Loucy (cell line): ENCODE measurements around the gene RSPH9.

Source experiments
- H2AFZ ChIP-seq: fragments of 200-600 bp; sonication (generic); 2 replicates; pipeline ENCODE4 v1.6.0; 2016; ENCODE audit warnings: antibody characterized with exemption, mild to moderate bottlenecking, low read length, moderate library complexity
- H3F3A ChIP-seq: fragments of 200-600 bp; 2 replicates; pipeline ENCODE4 v1.6.0; 2016; ENCODE audit warnings: antibody characterized with exemption, low read depth, mild to moderate bottlenecking
- H3K27me3 ChIP-seq: fragments of 200-600 bp; sonication (generic); 2 replicates; pipeline ENCODE4 v1.6.1; 2014; ENCODE audit warnings: low read length, mild to moderate bottlenecking; ENCODE audit not compliant: insufficient read depth, poor library complexity, severe bottlenecking
- H3K36me3 ChIP-seq: fragments of 200-600 bp; sonication (generic); 2 replicates; pipeline ENCODE4 v1.6.1; 2016; ENCODE audit warnings: low read length; ENCODE audit not compliant: insufficient read depth
- H3K4me1 ChIP-seq: fragments of 200-600 bp; sonication (generic); 2 replicates; pipeline ENCODE4 v1.5.1; 2014; ENCODE audit warnings: low read length, mild to moderate bottlenecking; ENCODE audit not compliant: insufficient read depth, poor library complexity, severe bottlenecking
- H3K4me2 ChIP-seq: fragments of 200-600 bp; sonication (generic); 2 replicates; pipeline ENCODE4 v1.6.0; 2014; ENCODE audit warnings: antibody characterized with exemption, low read length, low read depth, mild to moderate bottlenecking; ENCODE audit not compliant: poor library complexity, severe bottlenecking
- H3K4me3 ChIP-seq: fragments of 200-600 bp; sonication (generic); 2 replicates; pipeline ENCODE4 v1.5.1; 2014; ENCODE audit warnings: low read length, mild to moderate bottlenecking, mixed read lengths; ENCODE audit not compliant: poor library complexity, severe bottlenecking
- H3K79me2 ChIP-seq: fragments of 200-600 bp; sonication (generic); 2 replicates; pipeline ENCODE4 v1.6.1; 2014; ENCODE audit warnings: low read length; ENCODE audit not compliant: insufficient read depth
- H3K9ac ChIP-seq: fragments of 200-600 bp; sonication (generic); 2 replicates; pipeline ENCODE4 v1.6.0; 2014; ENCODE audit warnings: mild to moderate bottlenecking, low read depth, low read length, moderate library complexity; ENCODE audit not compliant: poor library complexity, severe bottlenecking
- H3K9me2 ChIP-seq: fragments of 200-600 bp; sonication (generic); replicated peaks from 2 replicates; pipeline ENCODE4 v1.6.1; 2016; ENCODE audit warnings: low read depth, low read length, mixed read lengths
- H3K9me3 ChIP-seq: fragments of 200-600 bp; sonication (generic); 2 replicates; pipeline ENCODE4 v1.6.1; 2014; ENCODE audit warnings: mild to moderate bottlenecking, antibody characterized with exemption, low read length, low read depth; ENCODE audit not compliant: insufficient read depth
- H4K20me1 ChIP-seq: fragments of 200-600 bp; sonication (generic); 2 replicates; pipeline ENCODE4 v1.6.0; 2014; ENCODE audit warnings: antibody characterized with exemption, low read length, mild to moderate bottlenecking; ENCODE audit not compliant: insufficient read depth, poor library complexity, severe bottlenecking
- EZH2phosphoT487 ChIP-seq: fragments of 200-600 bp; IDR thresholded peaks from 2 replicates; pipeline ENCODE4 v1.6.1; 2018; ENCODE audit warnings: antibody characterized with exemption, mild to moderate bottlenecking, moderate library complexity, borderline replicate concordance
- TF ChIP-seq, protein P1 (sequence below): fragments of 200-600 bp; sonication (generic); conservative IDR thresholded peaks from 2 replicates; pipeline ENCODE4 v1.5.1; 2014; ENCODE audit warnings: mild to moderate bottlenecking, antibody characterized with exemption, low read length

Gene RSPH9

DNA sequence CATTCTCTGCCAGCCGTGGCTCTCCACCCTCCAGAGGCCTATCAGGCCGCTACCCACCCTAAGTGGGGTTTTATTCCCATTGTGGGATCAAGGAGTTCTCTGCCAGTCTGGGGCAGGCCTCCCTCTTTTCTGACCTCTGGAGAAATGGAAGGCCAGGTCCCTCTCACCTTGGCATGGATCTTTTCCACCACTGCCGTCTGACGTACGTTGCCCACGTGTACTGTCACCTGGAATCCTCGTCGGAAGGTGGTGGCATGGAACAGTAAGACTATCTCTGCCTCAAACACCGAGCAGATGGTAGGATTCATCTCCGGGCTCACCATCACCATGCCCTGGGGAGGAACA, 23.0 kb upstream of the RSPH9 start:
- Histone ChIP-seq H3K4me2 (no peak overlapping the region), H3K27me3 (no peaks in the 10 kb centered on the region), H3K79me2 (peaks cover 17% of the 10 kb centered on the region; the same call in 1 of the 2 replicates), H4K20me1 (no peaks in the 10 kb centered on the region), H3F3A (no peaks in the 10 kb centered on the region), H3K9ac (no peak overlapping the region), H2AFZ (no peak overlapping the region), H3K9me2 (no peaks in the 10 kb centered on the region), H3K4me1 (peaks cover 3% of the 10 kb centered on the region), H3K36me3 (peaks cover 53% of the 10 kb centered on the region; the same call in 1 of the 2 replicates), H3K4me3 (no peak overlapping the region), H3K9me3 (no peaks in the 10 kb centered on the region)
- TF ChIP-seq, protein P1, sequence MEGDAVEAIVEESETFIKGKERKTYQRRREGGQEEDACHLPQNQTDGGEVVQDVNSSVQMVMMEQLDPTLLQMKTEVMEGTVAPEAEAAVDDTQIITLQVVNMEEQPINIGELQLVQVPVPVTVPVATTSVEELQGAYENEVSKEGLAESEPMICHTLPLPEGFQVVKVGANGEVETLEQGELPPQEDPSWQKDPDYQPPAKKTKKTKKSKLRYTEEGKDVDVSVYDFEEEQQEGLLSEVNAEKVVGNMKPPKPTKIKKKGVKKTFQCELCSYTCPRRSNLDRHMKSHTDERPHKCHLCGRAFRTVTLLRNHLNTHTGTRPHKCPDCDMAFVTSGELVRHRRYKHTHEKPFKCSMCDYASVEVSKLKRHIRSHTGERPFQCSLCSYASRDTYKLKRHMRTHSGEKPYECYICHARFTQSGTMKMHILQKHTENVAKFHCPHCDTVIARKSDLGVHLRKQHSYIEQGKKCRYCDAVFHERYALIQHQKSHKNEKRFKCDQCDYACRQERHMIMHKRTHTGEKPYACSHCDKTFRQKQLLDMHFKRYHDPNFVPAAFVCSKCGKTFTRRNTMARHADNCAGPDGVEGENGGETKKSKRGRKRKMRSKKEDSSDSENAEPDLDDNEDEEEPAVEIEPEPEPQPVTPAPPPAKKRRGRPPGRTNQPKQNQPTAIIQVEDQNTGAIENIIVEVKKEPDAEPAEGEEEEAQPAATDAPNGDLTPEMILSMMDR: no peak
- TF ChIP-seq EZH2phosphoT487: no peak

DNA sequence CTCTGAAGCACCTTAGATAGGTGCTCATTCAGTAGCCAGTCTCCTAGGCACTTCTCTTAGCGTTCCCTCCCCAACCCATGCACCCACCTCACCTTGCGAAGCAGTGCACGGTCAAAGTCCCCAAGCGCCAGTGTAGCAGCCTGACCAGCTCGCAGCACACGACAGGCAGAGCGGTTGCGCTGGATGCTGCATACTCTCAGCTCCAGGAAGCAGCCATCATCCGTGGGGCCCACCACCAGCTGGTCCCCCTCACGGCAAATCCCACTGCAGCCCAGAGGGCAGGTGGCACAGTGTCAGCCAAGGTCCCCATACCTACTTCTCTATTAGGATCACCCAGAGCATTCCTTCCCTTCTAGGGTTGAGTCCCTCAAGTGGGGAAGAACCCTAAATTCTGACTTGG, 22.3 kb upstream of the RSPH9 start:
- peaks cover 53% of the 10 kb centered on the region; the same call in 1 of the 2 replicates for H3K36me3 ChIP-seq
- H3K4me3 ChIP-seq: no peak overlapping the region
- H2AFZ ChIP-seq: no peak overlapping the region
- no peaks in the 10 kb centered on the region for H3K9me3 ChIP-seq
- no peaks in the 10 kb centered on the region for H3F3A ChIP-seq
- peaks cover 10% of the 10 kb centered on the region for H3K4me1 ChIP-seq
- no peaks in the 10 kb centered on the region for H3K9me2 ChIP-seq
- peaks cover 24% of the 10 kb centered on the region for H3K79me2 ChIP-seq
- no peak overlapping the region for H3K9ac ChIP-seq
- peaks cover 7% of the 10 kb centered on the region for H4K20me1 ChIP-seq
- TF ChIP-seq, protein P1: no peak
- no peak for TF ChIP-seq EZH2phosphoT487
- no peak overlapping the region for H3K4me2 ChIP-seq
- H3K27me3 ChIP-seq: no peaks in the 10 kb centered on the region

DNA sequence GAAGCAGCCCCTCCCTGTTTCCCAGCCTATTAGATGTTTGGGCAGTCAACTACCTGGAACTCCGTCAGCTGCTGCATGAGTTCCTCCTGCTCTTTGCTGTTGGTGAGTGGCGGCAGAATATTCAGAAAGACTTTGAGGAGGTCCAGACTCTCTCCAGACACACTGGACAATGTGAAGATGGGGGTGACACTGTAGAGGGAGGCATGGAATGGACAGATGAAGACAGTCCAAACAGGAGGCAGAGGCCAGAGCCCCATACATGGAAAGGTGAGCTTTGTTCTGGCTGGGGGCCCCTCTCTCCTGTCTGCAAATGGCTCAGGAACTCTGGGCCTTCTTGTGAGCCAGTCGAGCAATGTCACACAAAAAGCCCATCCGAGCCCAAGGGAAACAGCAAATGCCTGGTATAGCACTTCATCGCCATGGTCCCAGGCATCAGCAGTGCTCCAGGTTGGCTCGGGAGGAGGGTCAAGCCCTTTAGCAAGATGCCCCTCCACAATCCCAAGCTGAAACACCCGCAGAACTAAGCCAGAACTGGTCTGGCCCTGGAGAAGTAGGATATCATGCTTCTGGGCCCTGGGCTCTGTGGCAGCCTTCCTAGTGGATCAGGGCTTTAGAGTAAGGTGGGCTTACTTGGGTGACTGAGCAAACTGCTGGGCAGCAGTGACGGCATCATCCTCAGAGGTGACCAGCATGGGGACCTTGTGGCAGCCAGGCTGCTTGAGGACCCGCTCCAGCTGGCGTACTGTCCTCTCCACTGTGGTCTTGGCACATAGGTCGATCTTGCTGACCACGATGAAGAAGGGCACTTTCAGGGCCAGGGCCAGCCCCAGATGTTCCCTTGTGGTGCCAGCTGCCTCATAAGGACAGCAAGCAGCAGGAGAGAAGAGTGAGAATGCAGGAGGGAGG, 20.7 kb upstream of the RSPH9 start:
- no peak overlapping the region for H3K4me3 ChIP-seq
- H3K4me2 ChIP-seq: no peak overlapping the region
- H3K79me2 ChIP-seq: peaks cover 36% of the 10 kb centered on the region
- peaks cover 10% of the 10 kb centered on the region for H4K20me1 ChIP-seq
- peaks cover 14% of the 10 kb centered on the region for H3K4me1 ChIP-seq
- H2AFZ ChIP-seq: no peak overlapping the region
- no peak overlapping the region for H3K9ac ChIP-seq
- H3K9me2 ChIP-seq: no peaks in the 10 kb centered on the region
- H3K36me3 ChIP-seq: peaks cover 53% of the 10 kb centered on the region; the same call in 1 of the 2 replicates
- no peaks in the 10 kb centered on the region for H3K27me3 ChIP-seq
- no peaks in the 10 kb centered on the region for H3F3A ChIP-seq
- H3K9me3 ChIP-seq: no peaks in the 10 kb centered on the region
- no peak for TF ChIP-seq EZH2phosphoT487
